Measurements from ENCODE around the gene RGS16.

DNA sequence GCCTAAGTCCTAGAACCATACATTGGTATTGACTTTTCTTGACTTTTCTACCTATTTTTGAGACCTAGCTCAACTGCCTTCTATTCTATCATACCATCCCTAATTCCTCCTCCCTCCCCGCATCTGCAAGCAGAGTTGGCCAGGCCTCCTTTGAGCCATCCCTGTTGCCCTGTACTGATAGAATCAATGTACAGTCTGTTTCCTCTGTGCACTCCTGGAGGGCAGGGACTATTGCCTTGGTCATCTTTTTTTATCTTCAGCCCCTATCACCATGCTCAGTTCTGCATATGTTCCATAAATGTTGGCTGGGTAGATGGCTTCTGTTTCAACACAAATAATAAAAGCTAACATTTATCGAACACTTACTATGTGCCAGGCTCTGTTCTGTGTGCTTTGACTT lies 4.0 kb upstream of the RGS16 start:
- TF ChIP-seq POLR2A (IDR thresholded peaks at IDR 0.05) (no peak), EP300 (IDR thresholded peaks at IDR 0.05) (no peak)
- TF ChIP-seq, protein P1, sequence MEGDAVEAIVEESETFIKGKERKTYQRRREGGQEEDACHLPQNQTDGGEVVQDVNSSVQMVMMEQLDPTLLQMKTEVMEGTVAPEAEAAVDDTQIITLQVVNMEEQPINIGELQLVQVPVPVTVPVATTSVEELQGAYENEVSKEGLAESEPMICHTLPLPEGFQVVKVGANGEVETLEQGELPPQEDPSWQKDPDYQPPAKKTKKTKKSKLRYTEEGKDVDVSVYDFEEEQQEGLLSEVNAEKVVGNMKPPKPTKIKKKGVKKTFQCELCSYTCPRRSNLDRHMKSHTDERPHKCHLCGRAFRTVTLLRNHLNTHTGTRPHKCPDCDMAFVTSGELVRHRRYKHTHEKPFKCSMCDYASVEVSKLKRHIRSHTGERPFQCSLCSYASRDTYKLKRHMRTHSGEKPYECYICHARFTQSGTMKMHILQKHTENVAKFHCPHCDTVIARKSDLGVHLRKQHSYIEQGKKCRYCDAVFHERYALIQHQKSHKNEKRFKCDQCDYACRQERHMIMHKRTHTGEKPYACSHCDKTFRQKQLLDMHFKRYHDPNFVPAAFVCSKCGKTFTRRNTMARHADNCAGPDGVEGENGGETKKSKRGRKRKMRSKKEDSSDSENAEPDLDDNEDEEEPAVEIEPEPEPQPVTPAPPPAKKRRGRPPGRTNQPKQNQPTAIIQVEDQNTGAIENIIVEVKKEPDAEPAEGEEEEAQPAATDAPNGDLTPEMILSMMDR (IDR thresholded peaks at IDR 0.05), result no peak

Measured in stomach (tissue), 4 donors.